SK-N-MC (cell line): Measurements from ENCODE around the gene ROPN1L.

Experiments used
- EZH2 ChIP-seq: fragments of 200-600 bp; sonication (generic); IDR thresholded peaks from one replicate; pipeline ENCODE4 v1.6.1; 2017; ENCODE audit warnings: antibody characterized with exemption
- FOXP2 ChIP-seq: optimal IDR thresholded peaks from 2 replicates; pipeline ENCODE3; 2011; ENCODE audit warnings: mild to moderate bottlenecking, moderate library complexity; ENCODE audit not compliant: insufficient read depth; ENCODE audit errors: extremely low read length, control extremely low read depth

GRCh38 chr5:10481241-10481935, 39.7 kb downstream of the ROPN1L start:
- TF ChIP-seq EZH2 = no peak
- TF ChIP-seq FOXP2 = no peak
